ENCODE measurements around the gene TSHZ2.
A peak's percentile ranks its signal among the peaks of the same experiment; 100 is the strongest.
"Not testable (repeated sequence)": the region's sequence is repeated elsewhere in the genome, so short reads cannot be mapped to it uniquely, and the experiment has no call there.

The TSHZ2 gene

GRCh38 chr20:53492212-53492611, 520.1 kb downstream of the TSHZ2 start:
- no peak for DNase-seq

- DNase-seq, result no peak
Observed at GRCh38 chr20:53493311-53493857, 521.2 kb downstream of the TSHZ2 start.

- DNase-seq, result no peak
Observed at GRCh38 chr20:53494753-53495152, 522.6 kb downstream of the TSHZ2 start.

- DNase-seq, result no peak
Observed at GRCh38 chr20:53495398-53496092, 523.4 kb downstream of the TSHZ2 start.

- no peak for DNase-seq
Observed at GRCh38 chr20:53497246-53497645, 525.1 kb downstream of the TSHZ2 start.

- DNase-seq, result no peak
Observed at GRCh38 chr20:53498341-53498740, 526.2 kb downstream of the TSHZ2 start.

GRCh38 chr20:53500651-53501050, 528.5 kb downstream of the TSHZ2 start:
- no peak for DNase-seq

- DNase-seq, result no peak
Observed at GRCh38 chr20:53502820-53503219, 530.7 kb downstream of the TSHZ2 start.

GRCh38 chr20:53503517-53503919, 531.4 kb downstream of the TSHZ2 start:
- no peak for DNase-seq

GRCh38 chr20:53504106-53504505, 531.9 kb downstream of the TSHZ2 start:
- DNase-seq, result not testable (repeated sequence)

- no peak for DNase-seq
Observed at GRCh38 chr20:53510262-53510661, 538.1 kb downstream of the TSHZ2 start.

GRCh38 chr20:53510704-53511103, 538.5 kb downstream of the TSHZ2 start:
- DNase-seq, result no peak

- no peak for DNase-seq
Observed at GRCh38 chr20:53512076-53512475, 539.9 kb downstream of the TSHZ2 start.

GRCh38 chr20:53513168-53513488, 541.0 kb downstream of the TSHZ2 start:
- no peak for DNase-seq

- DNase-seq, result no peak
Observed at GRCh38 chr20:53513489-53514298, 541.5 kb downstream of the TSHZ2 start.

- no peak for DNase-seq
Observed at GRCh38 chr20:53515749-53516148, 543.6 kb downstream of the TSHZ2 start.

GRCh38 chr20:53517146-53517545, 545.0 kb downstream of the TSHZ2 start:
- DNase-seq, result peak; percentile 28

GRCh38 chr20:53521421-53521820, 549.3 kb downstream of the TSHZ2 start:
- DNase-seq, result peak; percentile 11

- DNase-seq, result no peak
Observed at GRCh38 chr20:53522026-53522425, 549.9 kb downstream of the TSHZ2 start.

GRCh38 chr20:53522696-53523095, 550.5 kb downstream of the TSHZ2 start:
- peak; percentile 9 for DNase-seq

- DNase-seq, result not testable (repeated sequence)
Observed at GRCh38 chr20:53523615-53524014, 551.5 kb downstream of the TSHZ2 start.

- DNase-seq, result peak; percentile 38
Observed at GRCh38 chr20:53524589-53525312, 552.6 kb downstream of the TSHZ2 start.

- no peak for DNase-seq
Observed at GRCh38 chr20:53527196-53527595, 555.0 kb downstream of the TSHZ2 start.

GRCh38 chr20:53529658-53530057, 557.5 kb downstream of the TSHZ2 start:
- no peak for DNase-seq
